ENCODE measurements around the gene SHROOM3.
A peak's percentile ranks its signal among the peaks of the same experiment; 100 is the strongest.
"Not testable (repeated sequence)": the region's sequence is repeated elsewhere in the genome, so short reads cannot be mapped to it uniquely, and the experiment has no call there.

The SHROOM3 gene

DNA sequence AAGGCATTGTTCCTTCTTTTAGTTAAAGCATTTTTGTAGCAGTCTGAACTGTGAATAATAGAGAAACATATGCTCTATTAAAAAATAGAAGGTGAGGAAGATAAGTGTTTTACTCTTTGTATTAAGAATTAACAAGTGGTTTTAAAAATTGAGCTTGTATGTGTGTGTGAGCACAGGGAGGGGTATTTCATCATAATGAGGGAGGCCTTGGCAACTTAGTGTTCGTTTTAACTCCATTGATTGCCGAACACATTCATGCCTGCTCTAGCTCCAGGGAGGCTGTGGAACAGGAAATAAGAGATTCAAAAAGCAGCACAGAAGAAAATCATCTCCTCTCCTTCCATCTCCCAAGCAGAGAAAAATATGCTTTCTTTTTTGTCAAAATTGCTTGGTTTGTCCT lies 14.8 kb downstream of the SHROOM3 start:
- TF ChIP-seq GLIS3 (CRISPR knock-in tag; IDR thresholded peaks at IDR 0.05) (no peak), CSRNP3 (CRISPR knock-in tag; IDR thresholded peaks at IDR 0.05) (no peak), ZFP30 (CRISPR knock-in tag; IDR thresholded peaks at IDR 0.05) (no peak), ZNF70 (CRISPR knock-in tag; IDR thresholded peaks at IDR 0.05) (no peak), CSDC2 (CRISPR knock-in tag; IDR thresholded peaks at IDR 0.05) (no peak)
- TF ChIP-seq, protein P1, sequence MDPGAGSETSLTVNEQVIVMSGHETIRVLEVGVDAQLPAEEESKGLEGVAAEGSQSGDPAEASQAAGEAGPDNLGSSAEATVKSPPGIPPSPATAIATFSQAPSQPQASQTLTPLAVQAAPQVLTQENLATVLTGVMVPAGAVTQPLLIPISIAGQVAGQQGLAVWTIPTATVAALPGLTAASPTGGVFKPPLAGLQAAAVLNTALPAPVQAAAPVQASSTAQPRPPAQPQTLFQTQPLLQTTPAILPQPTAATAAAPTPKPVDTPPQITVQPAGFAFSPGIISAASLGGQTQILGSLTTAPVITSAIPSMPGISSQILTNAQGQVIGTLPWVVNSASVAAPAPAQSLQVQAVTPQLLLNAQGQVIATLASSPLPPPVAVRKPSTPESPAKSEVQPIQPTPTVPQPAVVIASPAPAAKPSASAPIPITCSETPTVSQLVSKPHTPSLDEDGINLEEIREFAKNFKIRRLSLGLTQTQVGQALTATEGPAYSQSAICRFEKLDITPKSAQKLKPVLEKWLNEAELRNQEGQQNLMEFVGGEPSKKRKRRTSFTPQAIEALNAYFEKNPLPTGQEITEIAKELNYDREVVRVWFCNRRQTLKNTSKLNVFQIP (CRISPR knock-in tag; IDR thresholded peaks at IDR 0.05; ENCODE audit: borderline replicate concordance, low read depth), result no peak
- ATAC-seq, result no peak

- ATAC-seq, result no peak
- TF ChIP-seq ESRRG (CRISPR knock-in tag; IDR thresholded peaks at IDR 0.05) (no peak), ZNF565 (CRISPR knock-in tag; conservative IDR thresholded peaks at IDR 0.05; ENCODE audit: low read depth) (no peak), CSRNP3 (CRISPR knock-in tag; IDR thresholded peaks at IDR 0.05) (no peak), ZC3H10 (CRISPR knock-in tag; IDR thresholded peaks at IDR 0.05) (no peak), CREB5 (CRISPR knock-in tag; IDR thresholded peaks at IDR 0.05; ENCODE audit: low read depth) (no peak), RARB (CRISPR knock-in tag; IDR thresholded peaks at IDR 0.05) (no peak), ISL1 (CRISPR knock-in tag; IDR thresholded peaks at IDR 0.05) (no peak), ARNTL (CRISPR knock-in tag; IDR thresholded peaks at IDR 0.05; ENCODE audit: borderline replicate concordance, low read depth) (no peak)
- TF ChIP-seq, protein P2, sequence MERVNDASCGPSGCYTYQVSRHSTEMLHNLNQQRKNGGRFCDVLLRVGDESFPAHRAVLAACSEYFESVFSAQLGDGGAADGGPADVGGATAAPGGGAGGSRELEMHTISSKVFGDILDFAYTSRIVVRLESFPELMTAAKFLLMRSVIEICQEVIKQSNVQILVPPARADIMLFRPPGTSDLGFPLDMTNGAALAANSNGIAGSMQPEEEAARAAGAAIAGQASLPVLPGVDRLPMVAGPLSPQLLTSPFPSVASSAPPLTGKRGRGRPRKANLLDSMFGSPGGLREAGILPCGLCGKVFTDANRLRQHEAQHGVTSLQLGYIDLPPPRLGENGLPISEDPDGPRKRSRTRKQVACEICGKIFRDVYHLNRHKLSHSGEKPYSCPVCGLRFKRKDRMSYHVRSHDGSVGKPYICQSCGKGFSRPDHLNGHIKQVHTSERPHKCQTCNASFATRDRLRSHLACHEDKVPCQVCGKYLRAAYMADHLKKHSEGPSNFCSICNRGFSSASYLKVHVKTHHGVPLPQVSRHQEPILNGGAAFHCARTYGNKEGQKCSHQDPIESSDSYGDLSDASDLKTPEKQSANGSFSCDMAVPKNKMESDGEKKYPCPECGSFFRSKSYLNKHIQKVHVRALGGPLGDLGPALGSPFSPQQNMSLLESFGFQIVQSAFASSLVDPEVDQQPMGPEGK (CRISPR knock-in tag; IDR thresholded peaks at IDR 0.05; ENCODE audit: borderline replicate concordance), result no peak
Measured at GRCh38 chr4:76453232-76453631, 18.2 kb downstream of the SHROOM3 start.

GRCh38 chr4:76454073-76454472 lies 19.0 kb downstream of the SHROOM3 start:
- ATAC-seq, result not testable (repeated sequence)

DNA sequence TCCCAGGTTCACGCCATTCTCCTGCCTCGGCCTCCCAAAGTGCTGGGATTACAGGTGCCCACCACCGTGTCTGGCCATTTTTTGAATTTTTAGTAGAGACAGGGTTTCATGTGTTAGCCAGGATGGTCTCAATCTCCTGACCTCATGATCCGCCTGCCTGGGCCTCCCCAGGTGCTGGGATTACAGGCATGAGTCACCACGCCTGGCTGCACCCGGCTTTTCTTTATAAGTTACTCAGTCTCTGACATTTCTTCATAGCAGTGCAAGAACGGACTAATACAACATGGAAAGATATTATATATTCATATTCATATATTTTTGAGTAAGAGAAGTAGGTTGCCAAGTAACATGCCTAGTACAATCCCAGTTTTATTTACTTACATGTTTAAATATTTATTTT lies 22.9 kb downstream of the SHROOM3 start:
- no peak for TF ChIP-seq BACH2 (CRISPR knock-in tag; IDR thresholded peaks at IDR 0.05; ENCODE audit: borderline replicate concordance)
- no peak for ATAC-seq

- no peak for ATAC-seq
- no peak for TF ChIP-seq ARNTL (CRISPR knock-in tag; IDR thresholded peaks at IDR 0.05; ENCODE audit: borderline replicate concordance, low read depth)
Measured at GRCh38 chr4:76458297-76458696, 23.3 kb downstream of the SHROOM3 start.

DNA sequence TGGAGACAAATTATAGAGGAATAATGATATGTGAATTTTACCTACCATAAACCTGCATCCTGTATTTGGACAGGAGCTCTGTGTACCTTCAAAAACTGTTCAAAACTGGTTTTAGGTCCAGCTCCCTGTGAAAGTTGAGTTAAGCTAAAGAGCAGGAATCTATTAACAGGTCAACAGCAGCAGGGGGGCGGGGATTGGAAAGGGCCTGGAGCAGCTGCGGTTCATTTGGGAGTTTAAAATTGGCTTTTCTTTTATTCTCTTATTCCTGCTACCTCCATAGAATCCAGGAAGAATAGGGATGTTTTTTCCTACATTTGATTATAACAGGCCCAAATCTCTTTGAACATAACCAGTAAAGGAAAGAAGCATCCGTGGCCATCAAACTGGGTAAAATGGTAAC lies 23.8 kb downstream of the SHROOM3 start:
- peak; percentile 48 for ATAC-seq
- TF ChIP-seq CSRNP3 (CRISPR knock-in tag; IDR thresholded peaks at IDR 0.05) (no peak), ZNF70 (CRISPR knock-in tag; IDR thresholded peaks at IDR 0.05) (no peak), ARNTL (CRISPR knock-in tag; IDR thresholded peaks at IDR 0.05; ENCODE audit: borderline replicate concordance, low read depth) (no peak), ZNF565 (CRISPR knock-in tag; conservative IDR thresholded peaks at IDR 0.05; ENCODE audit: low read depth) (no peak), TOX (CRISPR knock-in tag; IDR thresholded peaks at IDR 0.05; ENCODE audit: borderline replicate concordance) (no peak), OSR1 (CRISPR knock-in tag; IDR thresholded peaks at IDR 0.05) (no peak), SNAI2 (CRISPR knock-in tag; IDR thresholded peaks at IDR 0.05) (no peak), ZFP30 (CRISPR knock-in tag; IDR thresholded peaks at IDR 0.05) (no peak)
- TF ChIP-seq, protein P2 (CRISPR knock-in tag; IDR thresholded peaks at IDR 0.05; ENCODE audit: borderline replicate concordance), result no peak
